ENCODE measurements around the gene PRKCA.
"Not testable (repeated sequence)": the region's sequence is repeated elsewhere in the genome, so short reads cannot be mapped to it uniquely, and the experiment has no call there.

The PRKCA gene

DNA sequence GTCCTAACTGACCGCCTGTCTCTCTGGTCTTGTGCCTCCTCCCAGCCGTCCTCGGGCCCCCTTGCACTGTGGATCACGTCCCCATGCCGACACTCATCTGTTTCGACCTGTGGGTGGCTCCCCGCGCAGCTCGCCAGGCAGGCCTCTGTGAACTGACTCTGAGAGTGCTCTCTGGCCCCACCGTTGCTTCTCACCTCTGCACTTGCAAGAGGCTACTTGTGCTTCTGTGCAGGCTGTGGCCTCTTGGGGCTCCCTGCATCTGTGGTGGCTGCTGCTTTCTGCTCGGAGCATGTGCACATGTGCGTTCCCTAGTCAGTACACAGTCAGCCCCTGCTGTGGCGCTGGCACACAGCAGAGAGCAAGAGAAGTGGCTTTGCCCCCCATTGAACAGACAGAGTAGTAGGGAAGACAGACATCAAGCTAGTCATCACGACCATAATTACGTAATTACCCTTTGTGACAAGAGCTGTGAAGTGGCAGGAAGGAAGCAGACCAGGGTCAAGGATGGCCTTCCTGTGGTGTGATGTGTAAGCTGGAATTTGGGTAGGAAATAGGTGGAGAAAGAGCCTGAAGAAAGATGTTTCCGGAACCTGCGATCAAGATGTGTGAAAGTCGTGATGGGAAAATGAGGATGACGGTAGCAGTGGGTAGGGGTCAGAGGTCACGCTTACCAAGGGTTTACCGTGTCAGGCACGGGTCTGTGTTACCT, 276.5 kb downstream of the PRKCA start:
- no peak for DNase-seq (ENCODE audit: low spot score)

DNA sequence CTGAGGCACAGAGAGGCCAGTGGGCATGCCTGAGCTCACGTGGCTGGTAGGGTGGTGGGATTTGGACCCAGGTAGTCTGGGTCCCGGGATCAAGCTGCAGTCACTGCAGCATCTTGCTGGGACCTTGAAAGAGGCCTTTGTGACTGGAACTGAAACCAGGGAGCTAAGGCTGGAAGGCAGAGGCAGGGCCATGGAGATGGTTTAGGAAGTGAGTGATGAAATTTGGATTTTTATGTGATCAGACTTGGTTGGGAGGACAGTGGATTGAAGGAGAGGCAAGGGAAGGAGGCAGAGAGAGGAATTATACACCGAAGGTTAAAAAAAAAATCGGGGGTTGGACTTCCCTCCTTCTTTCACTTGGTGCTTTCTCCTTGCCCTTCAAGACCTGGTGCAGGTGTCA, 277.1 kb downstream of the PRKCA start:
- no peak for DNase-seq (ENCODE audit: low spot score)

DNA sequence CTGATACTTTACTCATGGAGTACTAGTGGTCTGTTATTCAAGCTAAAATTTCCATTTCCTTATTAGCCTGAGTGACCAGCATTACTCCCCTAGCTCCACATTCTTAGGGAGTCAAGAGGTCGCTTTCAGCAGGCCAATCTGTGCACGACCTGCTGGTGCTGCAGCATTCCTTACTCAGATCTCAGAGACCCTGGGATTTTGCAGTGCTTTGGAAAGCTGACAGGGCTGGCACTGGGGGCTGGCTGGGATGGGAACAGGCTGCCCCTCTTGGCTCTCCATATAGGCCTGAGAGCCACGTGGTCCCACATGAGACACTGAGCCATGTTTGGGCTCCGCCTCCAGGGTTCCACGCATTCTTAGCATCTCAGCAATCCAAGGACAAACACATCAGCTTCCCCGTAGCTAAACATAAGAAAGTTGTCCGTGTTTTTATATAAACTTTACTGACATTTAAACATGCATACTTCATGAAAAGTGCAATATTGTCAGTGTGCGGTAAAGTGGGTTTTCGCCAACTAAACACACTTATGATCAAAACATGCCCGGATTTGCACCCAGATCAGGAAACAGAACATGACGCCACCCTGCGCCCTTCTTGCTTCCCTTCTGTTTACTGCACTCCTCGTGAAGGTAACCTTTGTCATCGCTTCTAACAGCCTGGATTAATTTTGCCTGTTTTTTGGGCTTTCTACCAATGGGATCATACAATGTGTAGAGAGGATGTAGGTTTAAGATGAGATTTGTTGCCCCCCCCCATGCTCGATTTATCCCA, 278.0 kb downstream of the PRKCA start:
- DNase-seq (ENCODE audit: low spot score) = peak; percentile 15

DNA sequence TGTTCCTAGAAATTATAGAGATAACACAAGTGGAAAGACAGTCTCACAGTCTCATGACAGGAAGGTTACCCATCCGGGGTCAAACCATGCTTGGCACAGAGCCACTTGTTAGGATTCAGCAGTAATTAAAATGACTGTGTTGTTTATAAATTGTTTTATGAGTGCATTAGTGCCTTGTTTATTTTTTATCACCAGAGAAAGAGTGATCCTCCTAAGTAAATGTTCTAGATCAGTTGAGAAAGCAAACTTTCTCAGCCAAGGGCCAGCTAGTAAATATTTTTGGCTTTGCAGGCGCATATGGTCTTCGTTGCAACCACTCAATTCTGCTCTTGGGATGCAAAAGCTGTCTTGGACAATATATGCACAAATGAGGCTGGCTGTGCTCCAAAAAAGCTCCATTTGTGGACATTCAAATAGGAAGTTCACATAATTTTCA, 278.6 kb downstream of the PRKCA start:
- DNase-seq (ENCODE audit: low spot score) = no peak

DNA sequence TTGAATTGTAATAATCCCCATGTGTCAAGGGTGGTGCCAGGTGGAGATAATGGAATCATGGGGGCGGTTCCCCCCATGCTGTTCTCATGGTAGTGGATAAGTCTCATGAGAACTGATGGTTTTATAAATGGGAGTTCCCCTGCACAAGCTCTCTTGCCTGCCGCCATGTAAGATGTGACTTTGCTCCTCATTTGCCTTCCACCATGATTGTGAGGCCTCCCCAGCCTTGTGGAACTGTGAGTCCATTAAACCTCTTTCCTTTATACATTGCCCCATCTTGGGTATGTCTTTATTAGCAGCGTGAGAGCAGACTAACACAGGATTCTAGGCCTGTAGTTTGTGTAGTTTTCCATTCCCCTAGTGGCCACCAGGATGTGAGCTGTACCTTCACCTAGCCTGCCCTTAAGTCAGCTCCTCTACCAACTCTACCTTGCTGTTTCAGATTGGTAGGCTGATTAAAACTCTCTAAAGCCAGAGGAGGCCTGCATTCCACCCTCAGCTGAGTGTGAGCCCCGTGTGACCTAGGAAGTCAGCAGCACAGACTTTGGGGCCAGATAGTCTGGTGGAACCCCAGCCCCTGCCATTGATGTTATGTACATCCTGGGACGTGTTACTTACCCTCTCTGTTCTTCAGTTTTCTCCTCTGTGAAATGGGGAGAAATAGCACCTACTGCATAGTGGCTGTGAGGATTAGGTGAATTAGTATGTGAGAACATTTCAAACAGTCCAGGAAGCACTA, 280.1 kb downstream of the PRKCA start:
- DNase-seq (ENCODE audit: low spot score) = no peak

DNA sequence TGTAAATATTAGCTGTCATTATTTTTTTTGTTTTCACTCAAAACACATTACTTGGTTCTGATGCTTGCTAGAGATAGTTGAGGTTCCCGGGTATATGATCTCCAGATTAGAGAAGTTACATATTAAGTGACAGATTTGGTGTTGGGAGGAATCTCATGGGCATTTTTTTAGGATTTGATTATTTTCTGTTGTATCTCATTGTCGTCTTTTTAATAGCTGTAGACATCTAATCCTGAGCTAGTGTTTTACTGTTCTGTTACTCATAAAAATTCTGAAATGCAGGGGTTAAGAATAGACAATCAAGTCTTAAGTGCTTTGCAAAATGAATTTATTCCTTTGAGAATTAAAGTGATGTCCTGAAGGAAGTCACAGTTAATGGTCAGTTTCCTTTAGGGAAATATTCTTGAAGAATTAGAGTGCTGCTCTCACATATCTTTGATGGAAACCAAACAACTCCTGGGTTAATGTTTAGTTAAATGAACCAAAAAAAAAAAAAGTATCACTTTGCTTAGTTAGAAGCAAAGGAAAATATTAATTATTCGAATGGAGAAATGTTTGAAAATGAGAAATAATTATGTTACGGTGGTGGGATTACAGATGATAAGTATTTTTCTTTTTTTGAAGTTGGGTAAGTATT, 280.8 kb downstream of the PRKCA start:
- no peak for DNase-seq (ENCODE audit: low spot score)

DNA sequence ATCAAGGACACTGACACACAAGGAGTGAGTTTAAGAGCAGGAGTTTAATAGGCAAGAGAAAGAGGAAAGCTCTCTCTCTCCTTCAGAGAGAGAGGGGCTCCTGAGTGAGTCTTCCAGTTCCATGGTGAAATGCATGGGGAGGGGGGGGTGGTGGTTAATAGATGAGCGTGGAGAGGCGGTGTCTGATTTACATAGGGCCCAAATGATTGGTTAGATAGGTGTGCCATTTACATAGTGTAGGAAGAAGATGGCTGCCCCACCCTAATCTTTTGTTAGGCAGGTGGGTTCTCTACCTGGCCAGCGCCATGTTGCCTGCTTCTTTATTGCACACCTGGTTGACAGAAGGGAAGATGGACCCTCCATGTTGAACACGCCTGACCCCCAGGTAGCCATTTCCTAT, 282.5 kb downstream of the PRKCA start:
- DNase-seq (ENCODE audit: low spot score) = no peak

DNA sequence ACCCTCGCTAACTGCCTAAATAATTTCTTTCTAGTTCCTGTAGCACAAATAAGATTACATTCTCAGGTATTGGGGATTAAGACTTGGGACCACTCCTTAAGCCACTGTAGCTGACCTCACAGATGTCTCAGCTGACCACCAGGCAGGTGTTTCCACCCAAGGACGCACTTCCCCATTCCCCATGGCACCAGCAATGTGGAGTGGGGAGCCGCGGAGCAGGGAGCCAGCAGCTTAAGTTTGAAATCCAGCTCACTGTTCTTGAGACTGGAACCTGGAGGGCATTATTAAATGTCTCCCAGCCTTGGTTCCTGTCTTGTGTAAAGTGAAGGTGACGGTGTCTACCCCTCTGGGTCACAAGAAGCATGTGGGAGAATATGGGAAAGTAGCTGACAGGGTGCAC, 283.1 kb downstream of the PRKCA start:
- DNase-seq (ENCODE audit: low spot score) = no peak

DNA sequence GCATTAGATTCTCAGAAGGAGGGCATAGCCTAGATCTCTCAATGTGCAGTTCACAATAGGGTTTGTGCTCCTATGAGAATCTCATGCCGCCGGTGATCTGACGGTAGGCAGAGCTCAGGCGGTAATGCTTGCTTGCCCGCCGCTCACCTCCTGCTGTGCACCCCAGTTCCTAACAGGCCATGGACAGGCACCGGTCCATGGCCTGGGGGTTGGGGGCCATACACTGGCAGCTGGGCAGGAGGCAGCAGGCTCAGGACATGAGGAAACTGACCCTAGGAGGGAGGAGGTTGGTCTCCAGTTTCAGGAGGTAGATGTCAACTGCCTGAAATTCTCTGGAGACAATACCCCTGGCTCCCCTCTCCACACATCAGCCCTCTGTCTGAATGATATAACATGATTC, 287.5 kb downstream of the PRKCA start:
- no peak for DNase-seq (ENCODE audit: low spot score)

DNA sequence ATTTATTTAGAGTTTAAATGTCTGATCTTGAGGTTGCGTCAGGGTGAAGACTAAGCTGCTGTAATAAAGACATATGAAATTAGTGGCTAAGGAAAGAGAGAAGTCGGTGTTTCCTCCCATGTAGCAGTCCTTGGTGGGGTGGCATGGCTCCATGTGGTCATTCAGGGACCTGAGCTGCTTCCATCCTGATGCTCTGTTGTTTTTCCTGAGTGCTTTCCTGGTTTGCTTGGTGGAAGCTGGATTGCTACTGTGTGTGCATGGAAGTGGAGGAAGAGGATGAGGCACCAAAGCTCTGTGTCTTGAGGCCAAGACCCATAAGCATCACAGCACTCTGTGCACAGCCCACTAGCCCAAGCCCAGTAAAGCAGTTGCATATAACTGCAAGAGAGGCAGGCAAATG, 290.7 kb downstream of the PRKCA start:
- no peak for DNase-seq (ENCODE audit: low spot score)

DNA sequence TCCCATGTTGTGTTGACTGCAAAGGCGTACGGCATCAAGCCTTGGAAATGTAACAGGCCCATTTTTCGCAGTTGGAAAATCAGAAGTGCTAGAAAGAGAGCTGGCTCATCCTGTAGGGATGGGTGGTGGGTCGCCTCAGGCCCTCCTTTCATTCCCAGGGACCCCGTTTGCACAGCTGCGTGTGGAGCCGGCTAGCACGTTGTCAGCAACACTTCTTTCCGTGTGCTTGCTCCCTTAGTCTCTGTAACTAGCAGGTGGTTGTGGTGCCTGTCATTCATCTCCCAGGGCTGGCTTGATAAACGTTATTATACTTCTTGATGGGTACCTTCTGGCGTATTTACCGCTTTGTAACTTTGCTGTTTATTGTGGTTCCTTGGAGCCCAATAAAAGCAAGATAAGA, 293.5 kb downstream of the PRKCA start:
- no peak for DNase-seq (ENCODE audit: low spot score)

DNA sequence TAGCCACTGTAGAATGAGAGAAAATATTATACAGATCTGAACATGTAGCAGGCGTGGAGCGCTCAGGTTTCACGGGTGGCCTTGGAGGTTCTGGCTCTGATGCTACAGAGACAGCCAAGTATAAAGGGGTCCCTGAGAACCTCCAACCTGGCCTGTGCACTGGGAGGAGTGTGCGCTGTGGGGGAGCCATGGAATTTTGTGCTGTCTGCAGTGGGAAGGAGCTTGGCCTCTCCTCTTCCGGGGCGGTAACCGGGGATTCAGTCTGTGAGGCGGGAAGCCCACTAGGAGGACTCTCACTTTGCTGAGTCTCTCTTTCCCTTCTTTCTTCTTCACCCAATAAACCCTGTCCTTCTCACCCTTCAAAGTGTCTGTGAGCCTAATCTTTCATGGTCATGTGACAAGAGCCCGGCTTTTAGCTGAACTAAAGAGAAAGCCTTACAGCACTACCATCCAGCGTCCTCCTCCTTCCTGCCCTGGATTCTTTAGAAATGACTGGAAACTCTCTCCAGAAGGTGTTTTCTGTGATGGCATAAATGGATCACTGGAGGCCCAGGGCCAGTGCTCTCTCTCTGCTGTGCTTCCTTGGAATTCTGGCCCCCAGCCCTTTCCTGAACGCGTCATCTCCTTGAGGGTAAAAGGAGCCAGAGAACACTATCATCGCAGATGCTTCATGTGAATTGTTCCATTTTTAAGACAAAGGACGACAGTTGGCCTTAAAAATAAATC, 300.4 kb downstream of the PRKCA start:
- DNase-seq (ENCODE audit: low spot score) = no peak

DNA sequence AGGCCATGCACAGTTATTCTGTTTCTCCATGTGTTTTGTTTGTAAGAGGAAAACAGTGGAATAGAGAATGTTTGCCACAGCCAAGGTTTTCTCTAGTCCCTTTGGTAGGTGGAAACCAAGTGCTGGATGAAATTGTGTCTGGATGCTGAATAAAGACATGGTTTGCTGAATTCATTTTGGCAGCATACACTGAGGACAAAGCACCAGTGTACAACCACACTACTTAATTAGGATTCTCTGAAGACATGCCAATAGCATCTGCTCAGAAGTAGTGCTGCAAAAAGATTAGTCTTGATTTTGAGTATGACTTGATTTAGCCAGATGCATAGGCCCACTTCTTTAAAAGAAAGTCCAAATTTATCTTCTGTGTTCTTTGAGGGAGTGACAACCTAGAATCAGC, 302.0 kb downstream of the PRKCA start:
- no peak for DNase-seq (ENCODE audit: low spot score)

DNA sequence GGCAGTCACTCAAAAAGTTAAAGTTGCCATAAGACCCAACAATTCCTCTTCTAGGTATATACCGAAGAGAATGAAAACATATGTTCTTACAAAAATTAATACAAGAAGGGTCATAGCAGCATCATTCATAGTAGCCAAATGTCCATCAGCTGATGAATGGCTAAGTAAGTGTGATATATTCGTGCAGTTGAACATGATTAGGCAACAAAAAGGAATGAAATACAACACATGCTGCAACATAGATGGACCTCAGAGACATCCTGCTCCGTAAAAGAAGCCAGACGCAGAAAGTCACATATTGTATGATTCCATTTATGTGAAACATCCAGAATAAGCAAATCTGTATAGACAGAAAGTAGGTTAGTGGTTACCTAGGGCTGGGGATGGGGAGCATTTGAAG, 303.1 kb downstream of the PRKCA start:
- no peak for DNase-seq (ENCODE audit: low spot score)

DNA sequence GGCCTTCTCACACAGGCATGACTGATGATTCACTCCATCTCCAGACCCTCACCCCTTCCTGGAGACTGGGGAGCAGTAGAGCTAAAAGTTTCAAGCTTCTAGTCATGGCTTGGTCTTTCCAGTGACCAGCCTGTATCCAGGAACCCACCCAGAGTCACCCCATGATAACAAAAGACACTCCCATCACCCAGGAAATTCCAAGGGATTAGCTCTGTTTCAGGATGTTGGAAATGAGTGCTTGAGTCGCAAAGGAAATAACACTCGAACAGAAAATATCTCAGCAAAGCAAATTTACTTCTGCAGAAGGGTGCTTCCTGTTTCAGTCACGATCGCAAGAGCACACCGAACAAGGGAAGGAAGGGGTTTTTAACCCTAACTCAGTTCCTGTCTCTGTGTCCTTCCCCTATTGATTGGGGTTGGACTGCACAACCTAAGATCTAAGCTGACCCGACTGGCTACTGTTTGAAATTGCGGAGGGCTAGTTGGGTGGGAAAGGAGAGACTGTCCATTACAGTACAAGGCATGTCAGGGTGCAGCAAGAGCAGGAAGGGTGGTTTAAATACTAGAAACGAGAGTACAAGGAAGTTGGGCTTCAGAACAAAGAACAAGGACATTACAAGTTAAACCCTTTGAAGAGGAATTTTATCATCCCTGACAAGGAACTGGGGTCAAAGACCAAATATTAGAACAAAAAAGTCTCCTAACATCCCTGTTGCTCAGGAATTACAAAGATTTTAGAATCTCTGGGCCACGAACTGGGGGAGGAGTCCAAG, 308.1 kb downstream of the PRKCA start:
- no peak for DNase-seq (ENCODE audit: low spot score)

DNA sequence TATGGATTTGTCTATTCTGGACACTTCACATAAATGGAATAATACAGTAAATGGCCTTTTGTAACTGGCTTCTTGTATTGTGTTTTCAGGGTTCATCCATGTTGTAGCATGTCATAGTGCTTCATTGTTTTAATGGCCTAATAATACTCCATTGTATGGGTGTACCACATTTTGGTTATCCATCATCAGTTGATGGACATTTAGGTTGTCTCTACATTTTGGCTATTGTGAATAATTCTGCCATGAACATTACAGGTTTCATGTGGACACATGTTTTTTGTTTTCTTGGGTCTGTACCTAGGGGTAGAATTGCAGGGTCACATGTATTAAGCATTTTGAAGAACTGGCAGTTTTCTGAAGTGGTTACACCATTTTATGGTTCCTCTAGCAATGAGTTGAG, 309.0 kb downstream of the PRKCA start:
- DNase-seq (ENCODE audit: low spot score) = no peak

DNA sequence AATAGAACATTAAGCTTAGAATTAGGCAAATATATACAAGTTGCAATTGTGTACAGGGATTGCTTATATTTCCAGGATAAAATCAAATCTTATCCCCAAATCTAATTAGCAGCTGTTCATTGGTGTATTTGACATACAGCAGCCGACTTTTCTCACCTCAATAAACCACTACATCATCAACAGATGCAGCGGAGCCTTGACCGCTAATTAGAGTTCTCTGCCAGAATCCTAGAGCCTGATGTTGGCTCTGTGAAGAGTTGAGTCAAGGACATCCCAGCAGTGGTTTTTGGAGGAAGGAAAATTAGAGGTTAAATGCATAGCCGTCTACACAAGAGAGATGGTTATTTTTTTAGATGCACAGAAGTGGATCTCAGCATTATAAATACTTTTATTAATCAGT, 310.6 kb downstream of the PRKCA start:
- no peak for DNase-seq (ENCODE audit: low spot score)

DNA sequence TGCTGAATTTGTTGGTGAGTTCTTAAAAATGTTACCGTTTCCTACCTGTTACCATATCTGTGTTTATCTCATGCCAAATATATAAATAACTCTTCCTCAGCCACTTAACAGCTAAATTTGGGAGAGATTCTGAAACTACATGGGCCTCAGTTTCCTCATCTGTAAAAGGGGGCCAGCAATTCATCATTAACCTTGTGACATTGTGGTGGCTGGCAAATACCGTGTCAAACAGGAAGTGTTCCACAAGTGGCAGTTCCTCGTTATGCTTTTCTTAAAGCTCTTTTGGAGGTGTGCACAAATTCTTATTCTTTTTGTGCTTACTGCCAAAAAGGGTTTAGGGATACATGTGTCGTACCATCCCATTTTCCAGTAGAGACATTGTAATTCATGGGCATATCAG, 312.1 kb downstream of the PRKCA start:
- no peak for DNase-seq (ENCODE audit: low spot score)

DNA sequence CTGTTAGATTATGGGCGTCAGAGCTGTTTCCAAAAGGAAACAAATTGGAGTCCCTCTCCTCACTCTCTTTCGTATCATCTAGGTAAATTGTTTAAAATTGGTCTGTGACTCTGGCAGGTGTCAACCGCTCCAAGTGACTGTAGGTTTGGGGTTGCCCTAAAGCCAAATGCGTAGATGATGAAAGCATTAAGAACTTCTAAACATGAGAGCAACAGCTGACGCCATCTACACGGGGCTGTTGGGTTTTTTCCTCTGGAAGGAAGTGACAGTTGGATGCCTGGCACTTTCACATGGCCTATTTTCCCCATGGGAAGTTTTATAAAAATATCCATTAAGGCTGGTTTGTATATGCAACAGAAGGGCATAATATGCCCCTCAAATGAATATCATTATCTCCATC, 316.8 kb downstream of the PRKCA start:
- DNase-seq (ENCODE audit: low spot score) = no peak

DNA sequence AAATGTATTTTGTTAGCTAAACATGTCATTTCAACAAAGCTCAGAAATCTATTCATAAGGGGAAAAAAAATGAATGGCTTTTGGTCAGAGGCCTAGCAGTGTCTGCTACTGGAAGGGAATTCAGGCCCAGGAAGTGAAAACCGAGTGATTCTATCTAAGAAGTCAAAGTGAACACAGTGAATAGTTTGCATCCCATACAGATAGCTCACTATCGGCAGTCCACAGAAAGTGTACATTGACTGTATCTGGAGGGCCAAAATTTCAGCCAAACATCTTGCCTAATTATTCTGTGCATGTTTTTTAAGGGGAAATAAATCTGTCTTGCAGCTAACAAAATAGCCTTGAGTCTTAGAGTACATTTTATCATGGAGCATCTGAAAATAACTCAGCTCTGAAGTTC, 318.1 kb downstream of the PRKCA start:
- DNase-seq (ENCODE audit: low spot score) = no peak

DNA sequence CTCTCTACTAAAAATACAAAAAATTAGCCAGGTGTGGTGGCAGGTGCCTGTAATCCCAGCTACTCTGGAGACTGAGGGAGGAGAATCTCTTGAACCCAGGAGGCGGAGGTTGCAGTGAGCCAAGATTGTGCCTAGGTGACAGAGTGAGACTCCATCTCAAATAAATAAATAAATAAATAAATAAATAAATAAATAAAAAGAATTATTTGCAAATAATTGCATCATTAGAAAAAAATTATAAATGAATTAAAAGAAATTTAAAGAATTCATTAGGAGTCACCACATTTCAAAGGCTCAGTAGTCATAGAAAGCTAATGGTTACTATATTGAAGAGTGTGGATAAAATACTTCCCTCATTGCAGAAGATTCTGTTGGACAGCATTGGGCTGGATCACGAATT, 322.2 kb downstream of the PRKCA start:
- DNase-seq (ENCODE audit: low spot score) = not testable (repeated sequence)
